Fibroblast of skin of right quadriceps (primary cell): ENCODE results near the gene CIAPIN1.
A peak's percentile ranks its signal among the peaks of the same experiment; 100 is the strongest.
"Not testable (repeated sequence)": the region's sequence is repeated elsewhere in the genome, so short reads cannot be mapped to it uniquely, and the experiment has no call there.

Experiments
- DNase-seq: peaks from one replicate; pipeline ENCODE4 v3.0.0-alpha.2; 2013

The CIAPIN1 gene

GRCh38 chr16:57403965-57404817 is 43.0 kb downstream of the CIAPIN1 start, which contains the start of gene CCL17:
TSS of gene CCL17 (plus strand) at chr16:57404767. CDS start at chr16:57413933, 9,166 bp downstream.
- no peak for DNase-seq

- DNase-seq, result no peak
Observed at GRCh38 chr16:57401943-57402640, 45.1 kb downstream of the CIAPIN1 start.

- not testable (repeated sequence) for DNase-seq
Observed at GRCh38 chr16:57397493-57397892, 49.7 kb downstream of the CIAPIN1 start.

GRCh38 chr16:57396786-57397185 is 50.4 kb downstream of the CIAPIN1 start:
- no peak for DNase-seq

- no peak for DNase-seq
Observed at GRCh38 chr16:57395026-57395425, 52.2 kb downstream of the CIAPIN1 start.

GRCh38 chr16:57394444-57394843 is 52.7 kb downstream of the CIAPIN1 start:
- DNase-seq, result no peak

GRCh38 chr16:57392694-57393093 is 54.5 kb downstream of the CIAPIN1 start:
- no peak for DNase-seq

GRCh38 chr16:57391708-57392107 is 55.5 kb downstream of the CIAPIN1 start:
- no peak for DNase-seq

- DNase-seq, result no peak
Observed at GRCh38 chr16:57391300-57391699, 55.9 kb downstream of the CIAPIN1 start.

- no peak for DNase-seq
Observed at GRCh38 chr16:57390636-57391295, 56.4 kb downstream of the CIAPIN1 start.

GRCh38 chr16:57389087-57389468 is 58.1 kb downstream of the CIAPIN1 start:
- DNase-seq, result no peak

GRCh38 chr16:57388359-57389086 is 58.7 kb downstream of the CIAPIN1 start:
- no peak for DNase-seq

GRCh38 chr16:57387598-57388354 is 59.4 kb downstream of the CIAPIN1 start:
- DNase-seq, result no peak

- peak; percentile 59 for DNase-seq
Observed at GRCh38 chr16:57386381-57386951, 60.7 kb downstream of the CIAPIN1 start.

- no peak for DNase-seq
Observed at GRCh38 chr16:57385083-57385482, 62.1 kb downstream of the CIAPIN1 start.

- DNase-seq, result no peak
Observed at GRCh38 chr16:57384248-57385070, 62.7 kb downstream of the CIAPIN1 start.

GRCh38 chr16:57383276-57384247 is 63.6 kb downstream of the CIAPIN1 start:
- DNase-seq, result peak; percentile 45

GRCh38 chr16:57382535-57383275 is 64.5 kb downstream of the CIAPIN1 start:
- DNase-seq, result no peak
